Activated B cell treated with CpG ODN at 0.5 μM for 24 hours (primary cell): Measurements from ENCODE around the gene AKT1. TPM values are rescaled to one million over a fixed set of nuclear protein-coding genes. Genes with fewer than 3 reads are reported as not detected.
"Not testable (repeated sequence)": the region's sequence is repeated elsewhere in the genome, so short reads cannot be mapped to it uniquely, and the experiment has no call there.

Source experiments
- ATAC-seq: fragments of 200-7000 bp; cut with Tn5 transposase; one replicate; pipeline ENCODE4 v1.10.0; 2021; ENCODE audit warnings: low read depth, mild to moderate bottlenecking, moderate library complexity
- CTCF ChIA-PET: fragments of 350-600 bp; sonication (Branson Sonifier 250); formaldehyde crosslinking; loops from one replicate; lab custom pipeline; 2021; ENCODE audit warnings: antibody characterized with exemption; lab: Charles Lee
- POLR2A ChIA-PET: fragments of 350-600 bp; sonication (Branson Sonifier 250); formaldehyde crosslinking; loops from one replicate; lab custom pipeline; 2021; ENCODE audit warnings: antibody characterized with exemption; lab: Charles Lee
- DNase-seq: peaks from one replicate; pipeline ENCODE4 v3.0.0; 2022
- H3K27ac Mint-ChIP-seq: one replicate; pipeline ENCODE4 v1.8.0; 2020; ENCODE audit warnings: mixed read lengths
- H3K27me3 Mint-ChIP-seq: one replicate; pipeline ENCODE4 v1.8.0; 2021; ENCODE audit warnings: mixed read lengths
- H3K36me3 Mint-ChIP-seq: one replicate; pipeline ENCODE4 v1.8.0; 2021; ENCODE audit warnings: low read depth, mixed read lengths
- H3K4me1 Mint-ChIP-seq: one replicate; pipeline ENCODE4 v1.8.0; 2021; ENCODE audit warnings: mixed read lengths
- H3K4me3 Mint-ChIP-seq: one replicate; pipeline ENCODE4 v1.8.0; 2020; ENCODE audit warnings: mild to moderate bottlenecking, mixed read lengths
- H3K9me3 Mint-ChIP-seq: one replicate; pipeline ENCODE4 v1.8.0; 2020; ENCODE audit warnings: mixed read lengths
- intact Hi-C: fragments of 100-400 bp; cut with micrococcal nuclease; formaldehyde crosslinking; loops from one replicate; pipeline ENCODE4 v1.15.1; 2024
- total RNA-seq: library from RNA; stranded (reverse); gene quantifications from 2 replicates; pipeline ENCODE4 v1.2.3, GENCODE V29; 2022
- TF ChIP-seq, protein P1 (sequence below): fragments of 200-600 bp; IDR thresholded peaks from one replicate; pipeline ENCODE4 v1.8.0; 2022; ENCODE audit warnings: antibody characterized with exemption, mild to moderate bottlenecking

AKT1 gene
- total RNA-seq, 1 donor from 2014 or later = 80.8 TPM

DNA sequence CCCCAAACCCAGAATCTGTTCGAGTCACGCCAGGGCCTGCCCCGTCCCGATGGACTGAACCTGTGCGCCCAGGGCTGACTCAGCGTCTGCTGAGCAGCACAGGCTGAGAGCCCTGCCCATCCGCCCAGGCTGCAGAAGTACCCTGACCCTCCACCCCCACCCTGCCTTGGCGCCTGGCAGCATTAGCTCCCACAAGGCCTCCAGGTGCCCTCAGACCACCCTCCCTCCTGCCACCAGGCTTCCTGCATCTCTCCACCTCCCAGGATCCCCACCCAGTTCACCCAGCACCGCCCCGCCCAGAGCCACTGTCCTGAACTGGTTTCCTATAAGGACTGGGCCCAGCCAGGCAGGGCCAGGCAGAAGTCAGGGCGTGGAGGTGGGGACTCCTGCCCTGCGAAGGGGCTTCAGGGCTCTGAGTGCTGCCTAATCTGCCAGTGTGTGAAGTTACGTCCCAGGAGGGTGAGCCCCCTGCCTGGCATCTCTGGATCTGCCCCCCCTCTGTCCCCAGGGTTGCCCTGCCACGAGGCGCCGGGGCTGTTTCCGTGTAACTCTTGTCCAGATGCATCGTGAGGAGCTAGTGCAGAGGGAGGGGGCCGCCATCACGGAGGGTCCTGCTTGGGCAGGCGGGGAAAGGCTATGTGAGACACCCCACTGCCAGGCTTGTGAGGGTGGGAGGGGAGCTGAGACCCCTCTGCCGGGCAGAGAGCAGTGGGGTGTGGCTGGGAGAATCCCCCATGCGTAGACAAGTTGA, 62.4 kb downstream of the AKT1 start:
- Mint-ChIP-seq H3K27ac (no peak overlapping the region), H3K27me3 (peaks cover 3% of the 10 kb centered on the region), H3K9me3 (no peaks in the 10 kb centered on the region), H3K4me1 (no peaks in the 10 kb centered on the region), H3K36me3 (no peaks in the 10 kb centered on the region), H3K4me3 (no peak overlapping the region)
- intact Hi-C loops = no loop called here
- DNase-seq (no peak), ATAC-seq (no peak)
- ChIA-PET CTCF (no interaction called here), POLR2A (no interaction called here)
- TF ChIP-seq, protein P1, sequence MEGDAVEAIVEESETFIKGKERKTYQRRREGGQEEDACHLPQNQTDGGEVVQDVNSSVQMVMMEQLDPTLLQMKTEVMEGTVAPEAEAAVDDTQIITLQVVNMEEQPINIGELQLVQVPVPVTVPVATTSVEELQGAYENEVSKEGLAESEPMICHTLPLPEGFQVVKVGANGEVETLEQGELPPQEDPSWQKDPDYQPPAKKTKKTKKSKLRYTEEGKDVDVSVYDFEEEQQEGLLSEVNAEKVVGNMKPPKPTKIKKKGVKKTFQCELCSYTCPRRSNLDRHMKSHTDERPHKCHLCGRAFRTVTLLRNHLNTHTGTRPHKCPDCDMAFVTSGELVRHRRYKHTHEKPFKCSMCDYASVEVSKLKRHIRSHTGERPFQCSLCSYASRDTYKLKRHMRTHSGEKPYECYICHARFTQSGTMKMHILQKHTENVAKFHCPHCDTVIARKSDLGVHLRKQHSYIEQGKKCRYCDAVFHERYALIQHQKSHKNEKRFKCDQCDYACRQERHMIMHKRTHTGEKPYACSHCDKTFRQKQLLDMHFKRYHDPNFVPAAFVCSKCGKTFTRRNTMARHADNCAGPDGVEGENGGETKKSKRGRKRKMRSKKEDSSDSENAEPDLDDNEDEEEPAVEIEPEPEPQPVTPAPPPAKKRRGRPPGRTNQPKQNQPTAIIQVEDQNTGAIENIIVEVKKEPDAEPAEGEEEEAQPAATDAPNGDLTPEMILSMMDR = no peak

DNA sequence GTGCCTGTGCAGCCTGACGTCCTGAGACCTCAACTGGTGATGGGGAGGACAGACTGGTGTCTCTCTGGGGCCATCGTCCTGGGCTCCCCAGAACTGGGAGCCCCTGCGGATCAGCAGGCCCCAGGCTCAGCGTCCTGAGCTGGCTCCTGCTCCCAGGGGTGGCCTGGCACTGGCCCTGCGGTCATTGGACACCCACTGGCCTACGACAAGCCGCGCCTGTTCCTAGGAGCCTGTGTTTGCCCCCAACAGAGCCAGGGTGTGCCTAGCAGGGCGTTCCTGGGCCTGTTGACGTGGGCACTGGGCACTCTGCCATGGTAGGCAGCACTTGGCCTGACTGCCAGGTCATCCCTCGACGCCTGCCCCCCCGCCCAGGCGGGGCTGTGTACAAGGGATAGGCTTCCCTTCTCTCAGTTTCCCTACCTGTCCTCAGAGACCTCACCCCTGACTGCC, 63.2 kb downstream of the AKT1 start:
- Mint-ChIP-seq H3K27me3 (peaks cover 3% of the 10 kb centered on the region), H3K27ac (no peak overlapping the region), H3K9me3 (no peaks in the 10 kb centered on the region), H3K4me3 (no peak overlapping the region), H3K36me3 (no peaks in the 10 kb centered on the region), H3K4me1 (no peaks in the 10 kb centered on the region)
- DNase-seq = no peak
- ChIA-PET POLR2A (no interaction called here), CTCF (no interaction called here)
- intact Hi-C loops = no loop called here
- TF ChIP-seq, protein P1 = no peak
- ATAC-seq = no peak

DNA sequence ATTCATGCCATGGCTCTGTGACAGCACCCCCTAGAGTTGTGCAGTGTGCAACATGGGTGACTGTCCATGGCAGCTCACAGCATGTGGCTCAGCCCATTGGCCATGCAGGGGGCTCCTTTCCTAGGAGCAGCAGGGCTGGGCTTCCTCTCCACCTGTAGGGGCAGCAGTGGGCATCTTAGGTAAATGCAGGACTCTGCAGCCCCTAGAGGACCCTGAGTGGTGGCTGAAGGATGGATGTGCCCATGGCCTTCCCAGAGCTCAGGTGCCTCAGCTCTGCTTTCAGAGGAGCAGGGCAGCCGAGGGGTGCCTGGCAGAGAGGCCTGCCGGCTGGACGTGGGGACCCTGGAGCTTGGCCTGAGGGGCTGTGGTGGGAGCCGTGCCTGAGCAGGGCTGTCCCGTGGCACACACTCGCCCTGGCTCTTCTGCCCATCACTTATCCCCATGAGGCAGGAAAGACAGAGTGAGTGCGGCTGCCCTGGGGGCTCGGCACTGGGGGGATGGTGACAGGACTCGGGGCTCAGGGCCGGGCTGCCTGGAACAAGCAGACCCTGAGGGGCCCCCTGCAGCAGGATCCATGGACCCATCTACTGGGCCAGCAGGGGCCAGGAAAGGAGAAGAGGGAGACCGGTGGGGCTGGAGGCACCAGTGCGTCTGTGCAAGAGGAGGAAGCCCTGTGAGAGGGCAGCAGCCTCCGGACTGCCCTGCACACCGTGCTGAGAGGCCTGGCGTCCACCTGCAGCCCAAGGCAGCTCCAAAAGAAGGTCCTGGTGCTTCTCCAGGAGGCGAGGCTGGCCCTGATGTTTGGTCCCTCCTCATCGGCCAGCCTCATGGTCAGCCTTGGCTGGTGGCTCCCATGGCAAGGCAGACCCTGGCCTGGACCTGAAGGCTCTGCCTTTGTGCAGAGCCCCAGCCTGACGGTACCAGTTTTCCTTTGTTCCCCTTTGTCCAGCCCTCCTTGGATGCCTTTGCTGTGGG, 63.9 kb downstream of the AKT1 start:
- ATAC-seq (no peak), DNase-seq (no peak)
- no peaks in the 10 kb centered on the region for H3K9me3 Mint-ChIP-seq
- no peaks in the 10 kb centered on the region for H3K4me1 Mint-ChIP-seq
- intact Hi-C loops = no loop called here
- H3K27ac Mint-ChIP-seq = no peak overlapping the region
- H3K36me3 Mint-ChIP-seq = no peaks in the 10 kb centered on the region
- TF ChIP-seq, protein P1 = no peak
- H3K4me3 Mint-ChIP-seq = no peak overlapping the region
- ChIA-PET CTCF (no interaction called here), POLR2A (no interaction called here)
- H3K27me3 Mint-ChIP-seq = peaks cover 5% of the 10 kb centered on the region

DNA sequence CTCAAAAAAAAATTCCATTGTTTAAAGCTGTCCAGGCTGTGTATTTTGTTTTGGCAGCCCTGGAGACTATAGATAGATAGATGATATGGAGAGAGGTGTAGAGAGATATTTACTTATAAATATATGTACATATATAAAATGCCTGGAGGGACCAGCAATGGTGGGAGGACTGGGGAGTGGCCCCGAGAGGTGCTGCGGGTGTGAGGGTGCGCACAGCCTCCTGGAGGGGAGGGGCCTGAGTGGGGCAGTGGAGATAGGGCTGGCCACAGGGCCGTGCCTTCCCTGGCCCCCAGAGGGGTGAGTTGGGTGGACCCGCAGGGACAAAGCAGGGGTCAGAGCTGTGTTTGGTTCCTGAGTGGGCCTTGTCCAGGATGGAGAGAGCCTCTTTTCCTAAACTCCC, 65.1 kb downstream of the AKT1 start:
- no peak for DNase-seq
- CTCF ChIA-PET = no interaction called here
- Mint-ChIP-seq H3K9me3 (no peaks in the 10 kb centered on the region), H3K4me1 (no peaks in the 10 kb centered on the region), H3K27ac (no peak overlapping the region), H3K4me3 (no peak overlapping the region), H3K27me3 (peaks cover 2% of the 10 kb centered on the region), H3K36me3 (no peaks in the 10 kb centered on the region)
- intact Hi-C loops = no loop called here
- TF ChIP-seq, protein P1 = no peak
- ATAC-seq = no peak
- POLR2A ChIA-PET = no interaction called here

DNA sequence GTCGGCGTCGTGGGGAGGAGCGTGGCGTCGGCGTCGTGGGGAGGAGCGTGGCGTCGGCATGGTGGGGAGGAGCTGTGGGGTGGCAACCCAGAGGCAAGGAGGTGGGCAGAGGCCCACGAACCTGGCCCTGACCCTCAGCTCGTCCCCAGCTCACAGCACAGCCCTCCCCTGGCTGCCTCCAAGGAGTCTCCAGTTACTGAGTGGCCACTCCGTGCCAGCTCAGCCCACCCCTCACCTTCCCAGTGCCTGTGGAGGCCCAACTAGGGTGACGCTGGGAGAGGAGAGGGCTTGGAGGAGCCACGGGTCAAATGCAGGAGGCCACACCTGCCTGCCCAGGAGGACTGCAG, 65.7 kb downstream of the AKT1 start:
- DNase-seq (no peak), ATAC-seq (no peak)
- ChIA-PET POLR2A (no interaction called here), CTCF (no interaction called here)
- no peaks in the 10 kb centered on the region for H3K9me3 Mint-ChIP-seq
- H3K27ac Mint-ChIP-seq = no peak overlapping the region
- intact Hi-C loops = no loop called here
- H3K27me3 Mint-ChIP-seq = peaks cover 5% of the 10 kb centered on the region
- TF ChIP-seq, protein P1 = no peak
- no peak overlapping the region for H3K4me3 Mint-ChIP-seq
- H3K4me1 Mint-ChIP-seq = no peaks in the 10 kb centered on the region
- H3K36me3 Mint-ChIP-seq = no peaks in the 10 kb centered on the region

DNA sequence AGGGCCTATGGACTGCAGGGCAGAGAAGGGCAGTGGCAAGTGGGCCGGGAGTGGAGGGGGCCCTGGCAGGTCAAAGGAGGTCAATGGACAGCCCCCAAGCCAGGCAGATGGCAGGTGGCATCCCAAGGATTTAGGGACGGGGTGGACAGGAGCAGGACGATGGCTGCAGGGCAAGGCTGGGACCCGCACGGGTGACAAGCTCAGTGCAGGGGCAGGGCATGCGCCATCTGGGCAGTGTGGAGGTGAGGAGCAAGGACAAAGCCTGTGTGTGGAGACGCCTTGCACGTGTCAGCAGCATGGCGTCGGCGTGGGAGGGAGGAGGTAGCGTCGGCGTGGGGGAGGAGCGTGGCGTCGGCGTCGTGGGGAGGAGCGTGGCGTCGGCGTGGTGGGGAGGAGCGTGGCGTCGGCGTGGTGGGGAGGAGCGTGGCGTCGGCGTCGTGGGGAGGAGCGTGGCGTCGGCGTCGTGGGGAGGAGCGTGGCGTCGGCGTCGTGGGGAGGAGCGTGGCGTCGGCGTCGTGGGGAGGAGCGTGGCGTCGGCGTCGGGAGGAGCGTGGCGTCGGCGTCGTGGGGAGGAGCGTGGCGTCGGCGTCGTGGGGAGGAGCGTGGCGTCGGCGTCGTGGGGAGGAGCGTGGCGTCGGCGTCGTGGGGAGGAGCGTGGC, 66.2 kb downstream of the AKT1 start:
- H3K4me3 Mint-ChIP-seq, DNase-seq, ATAC-seq, intact Hi-C loops, H3K4me1 Mint-ChIP-seq, H3K9me3 Mint-ChIP-seq, H3K27me3 Mint-ChIP-seq, CTCF ChIA-PET, H3K27ac Mint-ChIP-seq, POLR2A ChIA-PET, H3K36me3 Mint-ChIP-seq: not testable (repeated sequence)
